ENCODE measurements around the gene LRRC45.

Gene LRRC45
- long read RNA-seq, transcript LRRC45-201 (17 exons, 2,701 nt) = major isoform, 24 of 39 reads
- long read RNA-seq, partial matches to known transcripts = 6 of 39 reads
- long read RNA-seq, other reads (novel, unspliced or antisense) = 9 of 39 reads

DNA sequence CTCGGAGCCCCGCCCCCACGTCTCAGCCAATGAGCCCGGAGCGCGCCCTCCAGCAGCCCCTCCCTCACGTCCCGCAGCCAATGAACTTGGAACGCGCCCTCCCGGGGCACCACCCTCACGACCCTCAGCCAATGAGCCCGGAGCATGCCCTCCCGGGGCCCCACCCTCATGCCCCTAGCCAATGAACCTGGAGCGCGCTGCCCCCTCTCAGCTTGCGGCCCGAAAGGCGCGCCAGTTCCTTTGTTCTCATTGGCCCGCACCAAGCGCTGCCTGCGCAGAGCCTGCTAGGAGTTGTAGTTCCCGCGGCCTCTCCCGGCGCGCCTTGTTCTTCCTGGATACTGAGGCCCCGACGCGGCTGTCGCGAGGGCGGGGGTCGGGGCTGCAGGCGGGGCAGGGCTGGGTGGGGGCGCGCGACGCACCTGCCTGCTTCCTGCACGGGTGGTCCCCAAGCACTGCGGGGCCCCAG, at the start of gene LRRC45:
TSS of gene LRRC45 (plus strand) at position 325 of the 466 bp plus-strand sequence. CDS start 339 bp downstream, outside the sequence.
- DNase-seq (ENCODE audit: low read depth in 1 of 2, low spot score in 1 of 2) = peak; percentile 99 to 100
- Histone ChIP-seq H3K4me3 (replicated peaks; ENCODE audit: insufficient read depth, low read length) (peak within 1 kb of the TSS; percentile 85), H3K27me3 (ENCODE audit: insufficient read depth, poor library complexity, severe bottlenecking) (no peaks in the 10 kb centered on the region), H3K27ac (replicated peaks) (peak within 1 kb of the TSS; percentile 88)
- TF ChIP-seq POLR2AphosphoS5 (IDR thresholded peaks at IDR 0.05; ENCODE audit: low read depth) (no peak), GABPA (IDR thresholded peaks at IDR 0.05; ENCODE audit: low read depth) (no peak; the same call in 1 of the 2 replicates)

DNA sequence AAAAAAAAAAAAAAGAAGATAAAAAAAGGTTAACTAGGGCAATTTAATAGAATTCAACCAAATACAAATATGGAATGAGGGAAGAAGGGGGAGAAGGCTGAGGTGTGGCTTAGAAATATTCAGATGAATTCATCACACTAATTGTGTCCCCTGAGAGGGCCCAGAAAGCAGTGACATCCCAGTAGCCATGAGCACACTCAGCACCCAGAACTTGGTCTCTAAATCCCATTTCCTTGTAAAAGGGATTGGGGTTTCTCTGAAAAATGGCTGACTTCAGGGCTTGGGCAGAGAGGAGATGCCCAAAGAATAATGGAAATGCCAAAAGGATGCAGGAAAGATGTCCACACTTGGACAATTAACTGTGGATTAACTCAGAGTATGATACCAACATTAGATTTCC, 49.7 kb upstream of the LRRC45 start:
- no peak for DNase-seq (ENCODE audit: low read depth in 1 of 2, low spot score in 1 of 2)
- TF ChIP-seq, protein P1, sequence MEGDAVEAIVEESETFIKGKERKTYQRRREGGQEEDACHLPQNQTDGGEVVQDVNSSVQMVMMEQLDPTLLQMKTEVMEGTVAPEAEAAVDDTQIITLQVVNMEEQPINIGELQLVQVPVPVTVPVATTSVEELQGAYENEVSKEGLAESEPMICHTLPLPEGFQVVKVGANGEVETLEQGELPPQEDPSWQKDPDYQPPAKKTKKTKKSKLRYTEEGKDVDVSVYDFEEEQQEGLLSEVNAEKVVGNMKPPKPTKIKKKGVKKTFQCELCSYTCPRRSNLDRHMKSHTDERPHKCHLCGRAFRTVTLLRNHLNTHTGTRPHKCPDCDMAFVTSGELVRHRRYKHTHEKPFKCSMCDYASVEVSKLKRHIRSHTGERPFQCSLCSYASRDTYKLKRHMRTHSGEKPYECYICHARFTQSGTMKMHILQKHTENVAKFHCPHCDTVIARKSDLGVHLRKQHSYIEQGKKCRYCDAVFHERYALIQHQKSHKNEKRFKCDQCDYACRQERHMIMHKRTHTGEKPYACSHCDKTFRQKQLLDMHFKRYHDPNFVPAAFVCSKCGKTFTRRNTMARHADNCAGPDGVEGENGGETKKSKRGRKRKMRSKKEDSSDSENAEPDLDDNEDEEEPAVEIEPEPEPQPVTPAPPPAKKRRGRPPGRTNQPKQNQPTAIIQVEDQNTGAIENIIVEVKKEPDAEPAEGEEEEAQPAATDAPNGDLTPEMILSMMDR (IDR thresholded peaks at IDR 0.05; ENCODE audit: insufficient read depth, low read length) = no peak
- no peak for TF ChIP-seq SPI1 (IDR thresholded peaks at IDR 0.05; ENCODE audit: borderline replicate concordance, low read depth)

DNA sequence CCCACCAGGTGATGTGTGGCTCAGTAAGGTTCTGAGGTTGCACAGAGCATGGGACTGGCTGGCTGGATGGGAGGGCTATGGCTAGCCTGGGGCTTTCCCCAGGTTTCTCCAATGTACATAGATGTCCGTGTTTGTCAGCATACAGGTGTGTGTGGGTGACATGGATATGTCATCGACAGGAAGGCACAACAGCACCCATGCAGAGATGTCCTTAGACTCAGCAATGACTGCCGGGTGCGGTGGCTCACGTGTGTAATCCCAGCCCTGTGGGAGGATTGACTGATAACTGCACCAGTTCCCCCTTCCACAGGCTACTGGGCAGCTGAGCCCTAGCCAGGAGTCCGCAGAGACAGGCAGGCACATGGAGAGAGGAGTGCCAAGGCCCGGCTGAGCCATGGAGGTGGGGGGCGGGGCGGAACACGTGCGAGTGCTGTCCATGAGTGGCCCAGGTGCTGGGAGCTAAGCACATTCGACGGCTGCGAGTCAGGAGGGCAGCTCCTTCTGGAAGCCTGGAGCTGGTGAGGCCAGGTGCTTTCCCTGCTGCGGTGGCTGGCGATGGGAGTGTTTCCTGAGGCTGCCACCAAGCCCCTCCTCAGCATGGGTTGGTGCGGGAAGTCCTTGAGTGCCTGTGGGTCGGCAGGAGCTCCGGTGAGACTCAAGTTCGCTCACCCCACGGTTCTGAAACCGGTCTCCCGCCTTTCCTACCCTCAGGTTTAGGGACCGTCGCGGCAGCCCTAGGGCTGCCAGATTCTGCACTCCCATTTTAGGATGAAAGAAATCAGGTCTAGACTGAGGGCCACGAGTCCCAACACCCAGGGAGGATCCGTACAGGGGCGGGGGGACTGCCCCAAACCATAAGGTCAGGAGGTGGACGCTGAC, 46.5 kb upstream of the LRRC45 start:
- TF ChIP-seq, protein P1 (IDR thresholded peaks at IDR 0.05; ENCODE audit: insufficient read depth, low read length) = no peak
- 0 out of 2 replicates have a peak, but pooled peaks have one; percentile 11 for TF ChIP-seq SPI1 (IDR thresholded peaks at IDR 0.05; ENCODE audit: borderline replicate concordance, low read depth)
- peak overlapping the region; percentile 81 for H3K4me3 ChIP-seq (replicated peaks; ENCODE audit: insufficient read depth, low read length)
- DNase-seq (ENCODE audit: low read depth in 1 of 2, low spot score in 1 of 2) = peak; percentile 35 to 47

More for the DNA sequence above, 49.7 kb upstream of the LRRC45 start:
- no peak overlapping the region for H3K27ac ChIP-seq (replicated peaks)
- H3K4me3 ChIP-seq (replicated peaks; ENCODE audit: insufficient read depth, low read length) = no peak overlapping the region
- H3K27me3 ChIP-seq (ENCODE audit: insufficient read depth, poor library complexity, severe bottlenecking) = no peaks in the 10 kb centered on the region

DNA sequence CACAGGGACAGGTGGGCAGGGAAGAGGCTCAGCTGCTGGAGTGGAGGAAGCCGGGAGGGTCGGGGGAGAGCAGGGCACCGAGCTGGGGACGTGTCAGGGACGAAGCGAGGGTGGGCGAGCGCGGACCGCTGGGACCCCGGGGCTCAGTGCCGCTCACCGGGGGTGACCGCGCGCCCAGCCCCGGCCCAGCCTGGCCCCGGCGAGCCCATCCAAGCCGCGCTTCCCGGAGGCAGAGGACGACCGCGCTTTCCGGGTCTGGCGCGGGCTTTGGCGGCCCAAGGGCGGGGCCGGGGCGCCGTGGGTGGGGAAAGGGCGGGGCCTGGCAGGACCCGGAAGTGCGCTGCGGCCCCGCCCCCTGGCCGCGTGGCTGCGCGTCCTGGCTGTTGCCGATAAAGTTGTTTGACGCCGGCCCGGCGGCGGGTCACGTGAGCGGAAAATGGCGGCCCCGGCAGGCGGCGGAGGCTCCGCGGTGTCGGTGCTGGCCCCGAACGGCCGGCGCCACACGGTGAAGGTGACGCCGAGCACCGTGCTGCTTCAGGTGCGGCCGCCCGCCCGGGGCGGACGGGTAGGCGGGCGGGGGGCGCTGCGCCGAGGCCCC, 45.8 kb upstream of the LRRC45 start, which contains the start of gene ASPSCR1:
TSS of gene ASPSCR1 (plus strand) at position 419 of the 598 bp plus-strand sequence. CDS start at position 437, 18 bp downstream.
- no peak for TF ChIP-seq SPI1 (IDR thresholded peaks at IDR 0.05; ENCODE audit: borderline replicate concordance, low read depth)
- 0 out of 2 replicates have a peak, but pooled peaks have one; percentile 14 for TF ChIP-seq GABPA (IDR thresholded peaks at IDR 0.05; ENCODE audit: low read depth)
- TF ChIP-seq, protein P1 (IDR thresholded peaks at IDR 0.05; ENCODE audit: insufficient read depth, low read length) = no peak
- peak; percentile 68 for TF ChIP-seq POLR2AphosphoS5 (IDR thresholded peaks at IDR 0.05; ENCODE audit: low read depth)
- TF ChIP-seq, protein P2, sequence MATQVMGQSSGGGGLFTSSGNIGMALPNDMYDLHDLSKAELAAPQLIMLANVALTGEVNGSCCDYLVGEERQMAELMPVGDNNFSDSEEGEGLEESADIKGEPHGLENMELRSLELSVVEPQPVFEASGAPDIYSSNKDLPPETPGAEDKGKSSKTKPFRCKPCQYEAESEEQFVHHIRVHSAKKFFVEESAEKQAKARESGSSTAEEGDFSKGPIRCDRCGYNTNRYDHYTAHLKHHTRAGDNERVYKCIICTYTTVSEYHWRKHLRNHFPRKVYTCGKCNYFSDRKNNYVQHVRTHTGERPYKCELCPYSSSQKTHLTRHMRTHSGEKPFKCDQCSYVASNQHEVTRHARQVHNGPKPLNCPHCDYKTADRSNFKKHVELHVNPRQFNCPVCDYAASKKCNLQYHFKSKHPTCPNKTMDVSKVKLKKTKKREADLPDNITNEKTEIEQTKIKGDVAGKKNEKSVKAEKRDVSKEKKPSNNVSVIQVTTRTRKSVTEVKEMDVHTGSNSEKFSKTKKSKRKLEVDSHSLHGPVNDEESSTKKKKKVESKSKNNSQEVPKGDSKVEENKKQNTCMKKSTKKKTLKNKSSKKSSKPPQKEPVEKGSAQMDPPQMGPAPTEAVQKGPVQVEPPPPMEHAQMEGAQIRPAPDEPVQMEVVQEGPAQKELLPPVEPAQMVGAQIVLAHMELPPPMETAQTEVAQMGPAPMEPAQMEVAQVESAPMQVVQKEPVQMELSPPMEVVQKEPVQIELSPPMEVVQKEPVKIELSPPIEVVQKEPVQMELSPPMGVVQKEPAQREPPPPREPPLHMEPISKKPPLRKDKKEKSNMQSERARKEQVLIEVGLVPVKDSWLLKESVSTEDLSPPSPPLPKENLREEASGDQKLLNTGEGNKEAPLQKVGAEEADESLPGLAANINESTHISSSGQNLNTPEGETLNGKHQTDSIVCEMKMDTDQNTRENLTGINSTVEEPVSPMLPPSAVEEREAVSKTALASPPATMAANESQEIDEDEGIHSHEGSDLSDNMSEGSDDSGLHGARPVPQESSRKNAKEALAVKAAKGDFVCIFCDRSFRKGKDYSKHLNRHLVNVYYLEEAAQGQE (IDR thresholded peaks at IDR 0.05; ENCODE audit: insufficient replicate concordance, low read depth) = peak; percentile 63
- peak within 1 kb of the TSS; percentile 85 for H3K27ac ChIP-seq (replicated peaks)
- no peaks in the 10 kb centered on the region for H3K27me3 ChIP-seq (ENCODE audit: insufficient read depth, poor library complexity, severe bottlenecking)
- H3K4me3 ChIP-seq (replicated peaks; ENCODE audit: insufficient read depth, low read length) = peak within 1 kb of the TSS; percentile 81
- DNase-seq (ENCODE audit: low read depth in 1 of 2, low spot score in 1 of 2) = peak; percentile 82 to 85

More for the DNA sequence above, 46.5 kb upstream of the LRRC45 start:
- Histone ChIP-seq H3K27ac (replicated peaks) (peak overlapping the region; percentile 70), H3K27me3 (ENCODE audit: insufficient read depth, poor library complexity, severe bottlenecking) (no peaks in the 10 kb centered on the region)

Measured in HL-60 (cell line).